ENCODE data around the gene CDC14C.

CDC14C gene

DNA sequence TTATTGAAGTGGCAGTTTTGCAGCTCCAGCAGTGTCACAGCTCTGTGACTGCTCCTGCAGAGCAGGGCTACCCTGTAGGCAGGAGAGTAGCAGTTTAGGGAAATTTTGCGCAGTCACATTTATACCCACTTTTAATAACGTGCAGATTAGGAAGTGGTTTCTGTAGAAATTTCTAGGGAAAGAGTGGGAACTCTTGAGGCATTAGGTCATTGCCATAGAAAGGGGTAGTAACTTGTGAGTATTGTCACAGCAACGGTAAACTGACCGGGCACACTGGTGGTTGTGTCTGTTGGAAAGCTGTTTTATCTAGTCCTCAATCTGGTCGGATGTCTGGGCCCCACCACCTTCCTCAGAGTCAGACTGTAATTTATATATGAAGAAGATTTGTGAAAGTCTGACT, 51.9 kb downstream of the CDC14C start:
- no peak for DNase-seq (ENCODE audit: low spot score)

DNA sequence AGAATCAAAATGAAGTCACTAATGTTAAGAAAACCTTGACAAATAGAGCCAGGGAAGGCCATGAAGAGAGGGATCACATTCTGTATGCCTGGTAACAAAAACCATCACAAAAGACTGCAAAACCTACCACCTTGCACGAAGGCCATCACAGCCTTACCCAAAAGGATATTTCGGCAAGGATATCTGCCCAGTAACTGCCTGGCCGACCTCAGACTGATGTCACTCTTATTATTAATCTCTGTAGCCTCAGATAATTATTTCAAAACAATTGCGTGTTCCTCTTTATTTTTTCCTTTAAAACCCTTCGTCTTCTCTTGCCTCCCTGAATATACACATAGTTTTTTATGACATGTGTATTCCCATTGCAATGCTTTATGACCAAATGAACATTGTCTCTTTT, 52.5 kb downstream of the CDC14C start:
- DNase-seq (ENCODE audit: low spot score): no peak
